T-helper 1 cell (primary cell): ENCODE measurements around the gene PIM3.
"Not testable (repeated sequence)": the region's sequence is repeated elsewhere in the genome, so short reads cannot be mapped to it uniquely, and the experiment has no call there.

Experiments used
- DNase-seq, 5 donors: peaks; one replicate each; pipeline ENCODE4 v3.0.0-alpha.2; 2012 to 2020

PIM3 gene

DNA sequence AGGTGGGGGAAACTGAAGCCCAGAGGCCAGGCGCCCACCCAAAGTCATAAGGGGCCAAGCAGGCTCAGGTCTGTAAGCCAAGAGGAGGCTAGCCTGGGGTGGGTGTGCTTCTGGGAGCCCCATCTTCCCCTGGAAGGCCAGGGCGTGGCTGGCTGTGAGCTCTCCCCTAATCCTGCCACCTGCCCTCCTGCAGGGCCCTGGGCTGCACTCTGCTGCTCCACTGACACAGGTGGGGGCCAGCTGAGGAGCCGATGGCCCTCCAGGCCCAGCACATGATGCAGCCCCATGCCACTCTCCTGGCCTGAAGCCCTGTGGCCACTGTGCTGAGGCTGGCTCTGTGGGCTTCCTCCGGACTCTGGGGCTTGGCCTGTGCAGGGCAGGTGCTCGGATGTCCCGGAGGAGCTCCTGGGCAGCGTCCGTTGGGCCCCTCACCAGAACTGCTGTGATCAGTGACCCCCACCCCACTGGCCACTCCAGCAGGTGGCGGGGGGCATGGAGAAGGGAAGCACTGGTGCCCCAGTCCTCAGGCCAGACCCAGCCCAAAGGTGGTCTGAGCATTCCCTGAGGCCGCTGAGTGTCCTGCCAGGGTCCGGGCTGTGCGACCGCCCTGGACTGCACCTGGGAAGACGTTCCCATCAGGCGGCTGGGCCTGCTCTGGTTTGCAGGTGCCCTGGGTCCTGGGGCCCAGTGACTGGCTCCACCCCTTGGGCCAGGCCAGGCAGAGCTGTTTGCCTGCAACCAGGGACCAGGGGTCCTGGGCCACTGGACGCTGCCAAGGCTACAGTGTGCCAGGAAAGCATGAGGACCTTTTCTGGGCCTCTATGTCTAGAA is 8.5 kb downstream of the PIM3 start:
- DNase-seq: peak in 1 of 5 donors; percentile 8

- DNase-seq: peak in 1 of 5 donors; percentile 1
These were observed 9.4 kb downstream of the PIM3 start for GRCh38 chr22:49969751-49970527.

DNA sequence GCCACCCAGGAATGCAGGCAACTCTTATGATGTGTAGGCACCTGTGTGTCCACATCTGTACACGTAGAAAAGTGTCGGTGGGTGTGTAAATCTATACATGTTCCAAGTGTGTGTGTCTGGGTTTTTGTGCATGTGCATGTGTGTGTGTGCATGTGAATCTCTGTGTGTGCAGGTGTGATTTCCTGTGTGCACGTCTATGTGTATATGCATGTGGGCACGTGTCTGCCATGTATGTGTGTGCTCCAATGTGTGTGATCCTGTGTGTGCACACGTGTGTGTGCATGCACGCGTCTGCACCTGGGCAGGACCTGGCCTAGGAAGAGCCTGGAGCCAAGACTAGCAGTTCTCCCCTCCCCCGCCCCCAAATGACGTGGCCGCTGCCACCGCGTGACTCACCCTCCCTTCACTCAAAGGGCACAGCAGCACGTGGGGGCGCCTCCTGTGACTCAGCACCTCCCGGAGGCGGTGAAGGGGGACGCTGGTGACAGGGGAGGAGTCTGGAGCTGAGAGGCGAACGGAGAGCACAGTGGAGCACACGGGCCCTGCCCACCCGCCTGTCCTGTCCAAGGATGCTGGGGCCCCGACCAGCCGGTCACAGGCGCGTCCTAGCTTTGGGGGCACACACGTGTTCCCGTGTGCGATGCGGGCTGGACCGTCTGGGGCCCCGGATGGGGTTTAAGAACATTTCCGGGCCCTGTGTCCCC is 10.1 kb downstream of the PIM3 start:
- peak; percentile 88 to 97 (median 92) for DNase-seq

DNA sequence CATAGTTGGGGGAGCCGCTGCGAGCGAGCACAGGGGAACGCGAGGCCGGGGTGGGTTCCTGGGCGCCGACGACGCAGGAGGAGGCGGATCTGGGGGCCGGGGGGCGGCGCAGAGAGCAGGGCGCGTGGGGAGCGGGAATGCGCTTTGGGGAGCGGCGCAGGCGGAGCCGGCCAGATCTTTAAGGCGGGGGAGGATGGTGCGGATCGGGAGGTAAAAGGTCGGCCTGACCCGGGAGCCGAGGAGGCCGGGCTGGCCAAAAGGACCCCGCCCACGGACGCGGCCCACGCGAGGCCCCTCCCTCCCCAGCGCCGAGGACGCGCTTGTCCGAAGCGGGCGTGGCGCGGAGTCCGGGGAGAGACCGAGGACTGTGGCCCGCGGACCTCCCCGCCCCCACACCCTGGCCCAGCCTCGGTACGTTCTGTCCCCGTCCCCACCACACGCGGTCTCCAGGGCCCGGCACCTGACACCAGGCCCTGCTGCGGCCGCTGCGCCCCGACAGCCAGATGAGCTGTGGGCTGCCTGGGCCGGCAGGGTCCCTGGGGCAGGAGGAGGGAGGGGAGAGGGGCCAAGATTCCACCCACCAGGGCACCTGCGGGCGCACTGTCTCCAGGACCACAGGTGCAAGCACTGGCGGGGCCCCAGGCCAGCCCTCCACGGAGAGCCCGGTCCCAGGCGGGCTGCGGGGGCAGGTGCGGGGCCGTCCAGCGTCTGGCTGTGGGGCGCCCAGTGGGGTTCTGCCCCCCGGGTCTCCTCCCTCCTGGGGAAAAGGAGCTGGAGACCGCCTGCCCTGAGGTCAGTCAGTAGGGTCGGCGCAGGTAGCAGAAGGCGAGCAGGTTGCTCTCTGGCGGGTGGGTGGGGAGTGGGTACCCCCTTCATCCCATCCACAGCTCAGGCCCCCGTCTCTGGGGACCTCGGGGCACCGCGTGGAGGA is 10.9 kb downstream of the PIM3 start:
- peak in 4 of 5 donors; percentile 1 to 44 (median 14) for DNase-seq

GRCh38 chr22:49972163-49973017 is 11.8 kb downstream of the PIM3 start:
- peak in 3 of 5 donors; percentile 3 to 11 (median 8) for DNase-seq

DNA sequence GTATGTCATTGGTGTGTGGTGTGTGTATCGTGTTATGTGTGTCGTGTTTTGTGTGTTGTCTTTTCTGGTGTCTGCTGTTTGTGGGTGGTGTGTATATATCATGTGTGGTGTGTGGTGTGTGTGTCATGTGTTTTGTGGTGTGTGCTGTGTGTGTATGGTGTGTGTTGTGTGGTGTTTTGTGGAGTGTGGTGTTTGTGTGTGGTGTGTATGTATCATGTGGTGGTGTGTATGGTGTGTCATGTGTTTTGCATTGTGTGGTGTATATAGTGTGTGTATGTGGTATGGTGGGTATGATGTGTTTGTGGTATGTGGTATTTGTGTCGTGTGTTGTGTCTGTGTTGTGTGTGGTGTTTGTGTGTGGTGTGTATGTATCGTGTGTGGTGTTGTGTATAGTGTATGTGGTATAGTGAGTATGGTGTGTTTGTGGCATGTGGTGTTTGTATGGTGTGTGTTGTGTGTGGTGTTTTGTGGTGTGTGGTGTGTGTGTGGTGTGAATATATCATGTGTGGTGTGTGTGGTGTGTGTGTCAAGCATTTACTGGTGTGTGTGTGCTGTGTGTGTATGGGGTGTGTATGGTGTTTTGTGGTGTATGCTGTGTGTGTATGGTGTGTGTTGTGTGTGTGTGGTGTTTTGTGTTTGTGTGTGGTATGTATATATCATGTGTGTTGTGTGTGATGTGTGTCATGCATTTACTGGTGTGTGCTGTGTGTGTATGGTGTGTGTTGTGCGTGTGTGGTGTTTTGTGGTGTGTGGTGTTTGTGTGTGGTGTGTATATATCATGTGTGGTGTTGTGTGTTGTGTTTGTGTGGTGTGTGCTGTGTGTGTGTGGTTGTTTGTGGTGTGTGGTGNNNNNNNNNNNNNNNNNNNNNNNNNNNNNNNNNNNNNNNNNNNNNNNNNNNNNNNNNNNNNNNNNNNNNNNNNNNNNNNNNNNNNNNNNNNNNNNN is 12.7 kb downstream of the PIM3 start:
- no peak for DNase-seq

DNA sequence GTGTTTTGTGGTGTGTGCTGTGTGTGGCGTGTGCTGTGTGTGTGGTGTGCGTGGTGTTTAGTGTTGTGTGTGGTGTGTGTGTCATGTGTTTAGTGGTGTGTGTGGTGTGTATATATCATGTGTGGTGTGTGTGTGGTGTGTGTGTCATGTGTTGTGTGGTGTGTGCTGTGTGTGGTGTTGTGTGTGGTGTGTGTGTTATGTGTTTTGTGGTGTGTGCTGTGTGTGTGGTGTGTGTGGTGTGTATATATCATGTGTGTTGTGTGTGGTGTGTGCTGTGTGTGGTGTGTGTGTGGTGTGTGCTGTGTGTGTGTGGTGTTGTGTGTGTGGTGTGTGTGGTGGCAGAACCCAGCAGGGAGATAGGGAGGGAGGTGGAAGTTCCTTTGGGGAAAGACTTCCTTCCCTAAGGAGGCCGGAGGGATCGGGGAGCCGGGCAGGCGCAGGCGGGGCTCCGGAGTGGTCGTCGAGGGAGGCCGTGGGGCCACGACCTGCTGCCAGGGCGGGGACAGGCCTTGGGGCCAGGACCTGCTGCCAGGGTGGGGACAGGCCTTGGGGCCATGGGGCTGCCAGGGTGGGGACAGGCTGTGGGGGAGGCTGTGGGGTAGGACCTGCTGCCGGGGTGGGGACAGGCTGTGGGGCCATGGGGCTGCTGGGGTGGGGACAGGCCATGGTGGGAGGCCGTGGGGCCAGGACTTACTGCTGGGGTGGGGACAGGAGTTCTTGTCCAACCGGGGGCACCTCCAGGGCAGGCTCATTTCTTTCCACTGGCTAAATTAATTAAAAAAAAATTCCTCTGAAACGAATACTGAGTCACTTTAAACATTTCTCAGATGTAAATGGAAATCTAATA is 15.2 kb downstream of the PIM3 start:
- DNase-seq: peak in 3 of 5 donors; percentile 9 to 18 (median 17)

GRCh38 chr22:49976439-49977175 is 16.0 kb downstream of the PIM3 start:
- peak in 4 of 5 donors; percentile 9 to 59 (median 35) for DNase-seq

DNA sequence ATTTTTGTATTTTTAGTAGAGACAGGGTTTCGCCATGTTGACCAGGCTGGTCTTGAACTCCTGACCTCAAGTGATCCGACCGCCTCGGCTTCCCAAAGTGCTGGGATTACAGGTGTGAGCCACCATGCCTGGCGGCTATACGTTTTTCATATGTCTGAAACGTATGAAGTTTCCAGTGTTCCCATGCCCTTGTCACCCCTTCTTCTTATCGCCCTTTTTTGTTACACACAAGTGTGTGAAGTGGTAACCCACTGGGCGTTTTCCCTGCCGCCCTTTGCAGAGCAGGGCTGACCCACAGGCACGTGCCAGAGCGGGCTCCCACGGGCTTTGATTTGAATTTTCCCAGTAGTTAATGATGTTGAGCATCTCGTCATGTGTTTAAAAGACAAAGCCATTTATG is 17.0 kb downstream of the PIM3 start:
- no peak for DNase-seq

DNA sequence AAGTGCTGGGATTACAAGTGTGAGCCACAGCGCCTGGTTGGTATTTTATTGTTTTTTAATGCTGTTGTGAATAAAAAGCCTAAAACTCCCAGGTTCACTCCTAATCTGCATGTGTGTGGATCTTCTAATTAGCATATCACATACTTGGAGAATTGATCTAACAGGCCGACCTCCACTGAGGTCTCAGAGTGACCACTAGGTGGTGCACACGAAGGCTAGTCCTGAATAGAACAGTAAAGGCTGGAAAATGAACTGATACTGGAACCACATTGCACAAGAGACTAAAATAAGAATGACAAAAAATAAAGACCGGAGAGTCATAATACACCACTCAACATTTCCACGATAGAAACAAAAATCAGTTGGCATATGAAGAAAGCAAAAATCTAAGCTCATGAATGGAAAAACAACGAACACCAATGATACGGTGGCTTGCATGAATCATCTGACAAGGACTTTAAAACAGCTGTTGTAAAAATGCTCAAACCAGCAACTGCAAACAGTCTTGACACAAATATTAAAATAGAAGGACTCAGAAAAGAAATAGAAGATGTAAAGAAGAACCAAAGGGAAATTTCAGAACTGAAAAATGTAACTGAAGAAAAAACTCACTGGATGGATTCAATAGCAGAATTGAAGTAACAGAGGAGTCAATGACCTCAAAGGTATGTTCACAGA is 19.2 kb downstream of the PIM3 start:
- peak in 1 of 5 donors; percentile 53 for DNase-seq

- DNase-seq: not testable (repeated sequence)
These were observed 21.2 kb downstream of the PIM3 start for GRCh38 chr22:49981799-49982198.

DNA sequence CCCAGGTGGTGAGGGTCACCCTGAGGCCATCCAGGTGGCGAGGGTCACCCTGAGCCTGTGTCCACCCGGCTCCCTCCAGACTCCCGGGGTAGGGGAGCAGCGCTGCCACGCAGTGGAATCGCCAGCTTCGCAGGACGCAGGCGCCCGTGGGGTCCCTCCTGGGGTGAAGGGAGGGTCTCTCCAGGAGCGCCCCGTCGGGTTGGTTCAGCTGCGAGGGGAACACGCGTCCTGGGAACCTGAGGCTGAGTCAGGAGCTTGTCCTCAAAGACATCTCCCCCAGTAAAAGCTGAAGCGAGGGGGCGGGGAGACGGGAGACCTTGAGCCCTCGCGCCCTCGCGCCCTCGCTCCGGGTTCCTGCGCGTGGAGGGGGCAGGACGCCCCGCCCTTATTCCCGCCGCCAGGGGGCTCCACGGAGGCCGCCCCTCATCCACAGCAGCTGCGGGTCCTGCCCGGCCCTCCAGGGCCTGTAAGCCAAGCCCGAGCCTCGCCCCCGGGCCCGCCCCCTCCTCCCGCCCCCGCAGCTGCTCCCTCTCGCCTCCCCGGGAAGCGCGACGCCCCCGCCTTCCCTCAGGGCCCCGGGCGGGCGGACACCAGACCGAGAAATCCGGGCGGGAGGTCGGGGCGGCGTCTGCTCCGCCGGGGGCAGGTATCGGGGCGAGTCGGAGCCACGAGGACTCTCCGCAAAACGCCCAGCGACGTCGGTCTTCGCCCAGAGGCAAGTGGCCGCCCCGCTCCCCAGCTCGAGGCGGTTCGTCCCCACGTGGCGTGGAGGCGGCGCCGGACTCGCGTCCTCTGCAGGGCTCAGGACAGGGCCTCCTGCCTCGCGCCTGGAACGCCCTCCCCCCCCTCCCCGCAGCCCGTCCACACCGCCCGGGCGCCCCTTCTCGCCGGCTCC is 22.8 kb downstream of the PIM3 start:
- peak in 2 of 5 donors; percentile 20 to 57 for DNase-seq

GRCh38 chr22:49986325-49986724 is 25.8 kb downstream of the PIM3 start:
- no peak for DNase-seq

DNA sequence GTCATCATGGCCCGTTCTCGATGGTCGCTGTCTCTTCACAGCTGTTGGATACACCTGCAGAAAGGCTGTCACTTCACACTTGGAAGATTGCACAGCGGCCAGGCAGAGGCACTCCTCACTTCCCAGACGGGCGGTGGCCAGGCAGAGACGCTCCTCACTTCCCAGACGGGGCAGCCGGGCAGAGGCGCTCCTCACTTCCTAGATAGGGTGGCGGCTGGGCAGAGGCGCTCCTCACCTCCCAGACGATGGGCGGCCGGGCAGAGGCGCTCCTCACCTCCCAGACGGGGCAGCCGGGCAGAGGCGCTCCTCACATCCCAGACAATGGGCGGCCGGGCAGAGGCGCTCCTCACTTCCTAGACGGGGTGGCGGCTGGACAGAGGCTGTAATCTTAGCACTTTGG is 29.3 kb downstream of the PIM3 start:
- not testable (repeated sequence) for DNase-seq

DNA sequence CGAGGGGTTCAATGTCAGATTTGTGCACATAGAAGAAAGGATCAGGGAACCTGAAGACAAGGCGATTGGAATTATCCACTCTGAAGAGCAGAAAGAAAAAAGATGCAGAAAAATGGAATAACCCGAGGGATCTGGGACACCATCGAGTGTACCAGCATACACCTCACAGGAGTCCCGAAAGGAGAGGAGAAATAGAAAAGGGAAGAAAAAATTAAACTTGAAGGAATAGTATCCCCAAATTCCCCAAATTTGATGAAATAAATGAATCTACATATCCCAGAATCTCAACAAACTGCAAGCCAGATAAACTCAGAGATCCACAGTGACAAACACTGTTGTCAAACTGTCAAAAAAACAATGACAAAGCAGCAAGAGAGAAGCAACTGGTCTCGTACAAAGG is 30.6 kb downstream of the PIM3 start:
- no peak for DNase-seq

GRCh38 chr22:49991907-49992533 is 31.4 kb downstream of the PIM3 start:
- no peak for DNase-seq
